HL-60/S4 treated with phorbol 12-myristate 13-acetate at 8.2 ng/mL for 4 days and 3 days (cell line): ENCODE measurements around the gene SEC31A.

ENCODE experiments used
- in situ Hi-C: fragments of 300-500 bp; cut with MboI; formaldehyde crosslinking; loops from 2 replicates; pipeline ENCODE4 v1.15.0; 2022; ENCODE audit warnings: low sequenced_read_pairs

Gene SEC31A

DNA sequence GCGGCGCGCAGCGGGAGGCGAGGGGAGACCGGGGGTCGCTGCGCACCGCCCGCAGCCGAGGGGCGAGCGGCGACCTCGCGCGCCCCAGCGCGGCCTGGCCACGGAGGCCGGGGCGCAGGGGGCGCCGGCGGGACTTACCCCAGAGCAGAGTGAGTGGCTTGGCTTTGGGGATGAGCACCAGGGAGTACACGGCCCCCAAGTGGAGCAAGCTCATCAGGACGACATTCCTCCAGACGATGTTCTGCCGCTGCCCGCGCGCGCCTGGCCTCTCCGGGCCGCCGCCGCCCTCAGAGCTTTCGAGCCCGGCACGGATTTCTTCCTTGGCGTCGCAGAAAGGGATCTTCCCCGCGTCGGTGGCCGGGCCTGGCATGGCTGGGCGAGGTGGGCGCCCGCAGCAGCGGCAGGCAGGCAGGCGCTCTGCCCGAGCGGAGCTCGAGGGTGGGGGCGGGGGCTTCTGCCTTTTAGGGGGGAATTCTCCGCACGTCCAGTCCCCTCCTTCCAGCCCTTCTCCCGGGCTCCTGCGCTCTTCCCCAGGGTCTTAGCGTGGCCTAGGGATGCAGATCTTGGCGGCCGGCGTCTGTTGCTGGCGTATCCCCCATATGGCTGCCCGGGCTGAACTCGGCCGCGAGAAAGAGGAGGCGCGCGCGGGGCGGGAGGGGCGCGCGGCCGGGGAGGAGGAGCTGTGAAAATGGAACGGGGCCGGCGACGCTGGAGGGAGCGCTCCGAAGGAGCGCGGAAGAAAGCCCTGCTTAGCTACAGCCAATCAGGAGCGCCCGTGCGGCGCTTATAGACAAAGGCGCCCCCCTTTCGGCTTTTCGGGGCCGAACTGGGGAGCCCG is 92.6 kb downstream of the SEC31A start, which contains the start of gene SCD5:
TSS of gene SCD5 (minus strand) at position 629 of the 838 bp plus-strand sequence. CDS start at position 370, 259 bp downstream.
- in situ Hi-C loops = no loop called here

DNA sequence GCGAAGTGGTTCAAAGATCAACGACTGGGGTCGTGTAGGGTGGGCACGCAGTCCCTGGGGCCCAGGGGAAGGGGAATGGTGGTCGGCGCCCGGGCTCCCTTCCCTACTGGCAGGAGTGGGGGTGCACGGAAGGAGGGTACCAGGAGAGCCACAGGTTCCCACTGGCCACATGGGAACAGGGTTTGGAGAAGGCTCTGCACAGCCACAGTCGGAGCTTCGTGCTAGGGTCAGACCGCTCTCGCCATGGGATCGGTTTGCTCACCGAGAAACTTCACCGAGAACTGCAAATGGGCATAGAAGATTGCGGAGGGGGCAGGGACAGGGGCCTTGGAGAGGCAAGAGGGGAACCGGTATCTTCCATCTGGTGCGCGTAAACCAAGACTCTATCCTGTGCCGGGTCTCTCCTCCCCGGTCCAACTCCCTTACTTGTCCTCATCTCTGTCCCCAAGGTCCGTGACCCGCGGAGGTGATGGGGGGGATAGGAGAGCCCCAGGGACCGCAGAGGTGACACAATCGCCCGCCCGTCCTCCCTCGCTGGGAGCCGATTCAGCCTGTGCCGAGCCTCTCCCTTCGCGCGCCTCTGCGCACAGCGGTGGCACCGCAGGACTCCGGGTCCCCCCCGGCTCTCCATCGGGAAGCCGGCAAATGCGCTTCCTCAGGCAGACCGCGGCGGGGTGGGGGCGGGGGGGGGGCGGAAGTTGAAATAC is 93.4 kb downstream of the SEC31A start:
- in situ Hi-C loops = no loop called here

DNA sequence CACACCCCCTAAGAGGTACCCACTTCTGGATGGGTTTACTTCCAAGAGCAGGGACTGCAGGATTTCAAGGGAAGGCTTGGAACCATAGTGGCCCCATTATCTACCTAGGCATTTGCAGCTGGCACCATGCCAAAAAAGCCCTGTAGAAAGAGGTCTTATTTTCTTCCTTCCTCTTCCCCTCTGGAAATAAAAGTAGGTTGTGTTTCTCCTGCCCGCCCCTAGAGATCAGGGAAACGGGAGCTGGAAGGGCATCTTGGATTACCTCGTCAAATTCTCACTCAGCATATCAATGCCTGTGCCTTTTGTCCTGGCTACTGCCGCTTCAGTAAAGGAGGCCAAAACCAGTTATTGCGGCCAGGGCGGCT is 93.9 kb downstream of the SEC31A start:
- in situ Hi-C loops = no loop called here

DNA sequence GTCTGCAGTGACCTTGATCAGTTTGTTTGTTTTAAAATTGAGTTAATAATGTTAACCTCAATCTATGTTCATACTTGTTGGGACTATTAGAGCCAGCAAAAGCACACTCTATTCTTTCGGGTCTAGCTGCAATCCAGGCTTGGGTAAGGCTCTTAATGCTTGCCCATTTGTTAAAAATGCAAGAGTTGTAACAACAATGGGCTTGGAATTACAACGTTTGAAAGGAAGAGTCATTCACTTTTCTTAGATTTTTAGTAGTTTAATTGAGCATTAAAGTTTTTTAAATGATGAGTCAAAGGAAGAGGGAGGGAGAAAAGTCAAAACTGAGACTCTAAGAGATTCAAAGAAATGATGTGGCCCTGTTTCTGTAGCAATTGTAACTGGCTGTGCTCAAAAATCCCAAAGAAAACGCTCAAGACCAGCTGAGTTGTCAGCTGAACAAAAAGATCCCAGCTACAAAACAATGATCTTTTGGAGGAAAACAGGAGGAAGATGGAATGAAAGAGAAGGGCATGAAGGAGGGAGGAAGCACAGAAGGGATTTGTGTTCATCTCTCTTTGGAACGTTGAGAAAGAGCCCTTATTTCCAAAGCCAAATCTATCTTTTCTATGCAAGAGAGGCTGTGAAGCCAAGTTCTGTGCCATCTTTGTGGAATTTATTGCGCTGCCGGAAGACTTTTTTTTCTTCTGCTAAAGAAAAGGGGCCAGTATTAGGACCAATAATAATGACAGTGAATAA is 97.9 kb downstream of the SEC31A start:
- in situ Hi-C loops = no loop called here

DNA sequence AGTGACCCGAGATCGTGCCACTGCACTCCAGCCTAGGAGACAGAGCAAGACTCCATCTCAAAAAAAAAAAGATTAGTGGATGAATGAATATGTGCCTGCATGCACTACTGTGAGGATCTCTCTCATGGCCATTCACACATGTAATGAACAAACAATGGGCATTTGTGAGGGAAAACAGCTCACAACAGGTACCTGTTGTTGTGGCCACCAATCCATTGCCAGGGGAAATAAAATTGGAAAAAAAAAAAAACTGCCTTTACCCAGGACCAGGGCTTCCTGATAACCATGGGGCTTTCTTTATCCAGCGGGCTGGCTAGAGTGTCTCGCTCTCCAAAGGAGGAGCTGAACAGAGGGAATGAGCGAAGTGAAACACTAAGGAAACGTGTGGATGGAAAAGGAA is 99.8 kb downstream of the SEC31A start:
- in situ Hi-C loops = no loop called here

DNA sequence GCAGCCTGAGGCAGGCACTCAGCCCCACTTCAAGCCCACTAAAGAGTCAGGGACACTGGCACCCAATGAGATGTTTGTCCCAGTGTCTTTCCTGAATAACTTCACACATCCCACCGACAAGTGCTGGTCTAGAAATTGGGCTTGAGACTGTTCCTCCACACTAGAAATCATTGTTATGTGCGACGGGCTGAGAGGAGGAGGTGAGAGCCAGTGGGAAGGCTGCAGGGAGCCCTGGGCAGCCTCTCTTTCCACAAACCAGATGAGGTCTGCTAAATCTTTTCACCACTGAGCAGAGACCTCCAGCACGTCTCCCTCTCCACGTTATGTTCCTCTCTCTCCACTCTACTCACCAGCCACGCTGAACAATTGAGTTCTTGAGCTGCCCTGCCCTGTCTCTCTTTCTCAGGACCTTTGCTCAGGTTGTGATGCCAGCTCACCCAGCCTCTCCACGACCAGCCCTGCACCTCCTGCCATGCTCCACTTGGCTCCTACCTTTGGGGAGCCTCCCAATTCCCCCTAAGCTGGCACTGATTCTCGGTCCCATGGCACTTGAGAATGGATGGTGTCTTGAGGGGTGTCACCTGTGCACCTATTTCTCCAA is 100.8 kb downstream of the SEC31A start:
- in situ Hi-C loops = no loop called here

DNA sequence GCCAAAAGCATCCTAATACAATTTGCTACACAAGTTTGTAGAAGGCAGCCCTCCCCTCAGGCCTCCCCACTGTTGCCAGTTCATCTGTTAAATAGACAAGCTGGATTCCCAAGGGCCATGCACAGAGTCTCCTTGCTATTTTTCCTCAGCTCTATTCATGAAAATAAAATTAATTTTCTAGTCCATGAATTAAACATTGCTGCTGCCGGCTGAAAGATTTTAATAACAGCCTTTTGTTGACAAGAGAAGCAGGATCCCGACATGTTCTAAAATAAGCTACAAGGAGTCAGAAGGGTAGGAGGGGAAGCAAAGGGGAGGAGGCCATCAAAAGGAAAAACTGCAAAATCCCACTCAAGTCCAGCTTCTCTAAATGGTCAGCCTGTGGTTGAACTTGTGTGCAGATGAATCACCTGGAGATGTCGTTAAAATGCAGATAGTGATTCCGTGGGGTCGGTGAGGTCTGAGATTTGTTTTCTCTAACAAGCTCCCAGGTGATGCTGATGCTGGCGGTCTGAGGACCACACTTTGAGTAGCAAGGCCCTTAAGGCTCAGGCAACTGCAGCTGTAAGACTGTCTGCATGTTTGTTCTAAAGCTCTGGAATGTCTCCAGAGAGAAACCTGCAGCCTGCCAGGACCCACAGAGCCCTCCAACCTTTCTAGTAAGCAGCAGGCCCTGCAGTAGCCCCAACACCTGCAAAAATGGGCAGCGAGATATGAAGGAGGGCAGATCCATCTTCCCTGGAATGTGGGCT is 101.8 kb downstream of the SEC31A start:
- in situ Hi-C loops = no loop called here

DNA sequence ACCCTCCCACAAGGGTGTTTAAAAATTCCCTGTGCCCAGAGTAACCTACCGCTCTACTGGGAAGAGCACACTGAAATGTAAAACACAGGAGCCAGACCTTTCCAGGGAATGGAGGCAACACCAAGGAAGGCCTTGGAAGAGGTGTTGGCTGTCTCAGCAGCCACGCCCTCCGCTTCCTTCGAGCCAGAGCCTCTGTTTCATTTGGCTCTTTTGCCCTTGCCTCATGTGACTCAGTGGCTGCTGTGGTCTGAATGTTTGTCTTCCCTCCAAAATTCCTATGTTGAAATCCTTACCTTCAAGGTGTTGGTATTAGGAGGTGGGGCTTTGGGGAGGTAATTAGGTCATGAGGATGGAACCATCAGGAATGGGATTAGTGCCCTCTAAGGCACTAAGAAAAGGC is 103.6 kb downstream of the SEC31A start:
- in situ Hi-C loops = no loop called here

DNA sequence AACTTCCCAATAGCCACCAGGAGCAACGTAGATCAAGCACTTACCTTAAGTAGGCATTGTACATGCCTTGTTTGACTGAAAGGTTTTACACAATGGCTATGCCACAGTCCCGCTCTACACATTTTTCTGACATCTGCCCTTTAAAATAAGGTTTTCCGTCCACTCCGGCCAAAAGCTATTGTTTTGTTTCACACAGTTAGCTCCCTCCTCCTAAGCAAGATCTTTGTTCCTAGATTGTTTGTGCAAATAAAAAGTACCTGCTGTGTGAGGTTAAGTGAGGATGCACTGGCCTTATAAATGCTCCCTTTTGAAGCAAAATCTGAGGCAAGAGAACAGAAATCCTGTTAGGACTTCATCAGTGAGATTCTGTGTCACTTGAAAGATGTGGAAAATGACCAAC is 104.1 kb downstream of the SEC31A start:
- in situ Hi-C loops = no loop called here

DNA sequence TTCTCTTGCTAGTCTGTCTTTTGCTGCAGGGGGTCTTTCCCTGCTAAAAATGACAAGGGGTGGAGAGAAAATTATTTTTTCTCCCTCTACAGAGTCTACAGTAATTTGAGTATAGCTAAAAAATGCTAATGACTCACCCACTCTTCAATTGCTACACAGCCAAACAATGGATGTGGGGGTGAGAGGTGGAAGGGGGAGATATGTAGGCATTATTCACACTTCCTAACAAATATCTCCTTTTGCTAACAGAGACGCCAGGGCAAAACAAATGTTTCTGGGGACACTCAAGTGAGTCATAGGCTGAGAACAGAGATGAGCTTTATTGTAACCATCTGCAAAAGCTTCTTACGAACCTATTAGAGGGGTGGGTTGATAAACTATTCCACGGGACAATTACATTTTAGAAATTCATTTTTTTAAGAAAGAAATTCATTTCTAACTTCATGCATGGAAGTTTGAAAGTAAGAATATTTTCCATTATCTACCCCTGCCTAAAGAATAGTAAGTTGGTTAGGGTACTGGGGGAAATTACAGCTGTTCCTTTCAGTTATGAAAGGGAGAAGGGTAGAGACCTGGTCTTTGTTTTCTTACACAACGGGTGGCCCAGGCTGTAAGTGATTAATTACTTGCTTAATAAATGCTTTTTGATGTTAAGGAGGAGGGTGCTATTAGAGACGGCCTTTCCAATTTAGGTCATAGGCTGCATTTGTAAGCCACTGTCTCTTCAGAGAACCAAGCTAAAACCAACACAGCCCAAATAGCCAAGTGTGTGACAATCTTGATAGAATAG is 105.1 kb downstream of the SEC31A start:
- in situ Hi-C loops = no loop called here

DNA sequence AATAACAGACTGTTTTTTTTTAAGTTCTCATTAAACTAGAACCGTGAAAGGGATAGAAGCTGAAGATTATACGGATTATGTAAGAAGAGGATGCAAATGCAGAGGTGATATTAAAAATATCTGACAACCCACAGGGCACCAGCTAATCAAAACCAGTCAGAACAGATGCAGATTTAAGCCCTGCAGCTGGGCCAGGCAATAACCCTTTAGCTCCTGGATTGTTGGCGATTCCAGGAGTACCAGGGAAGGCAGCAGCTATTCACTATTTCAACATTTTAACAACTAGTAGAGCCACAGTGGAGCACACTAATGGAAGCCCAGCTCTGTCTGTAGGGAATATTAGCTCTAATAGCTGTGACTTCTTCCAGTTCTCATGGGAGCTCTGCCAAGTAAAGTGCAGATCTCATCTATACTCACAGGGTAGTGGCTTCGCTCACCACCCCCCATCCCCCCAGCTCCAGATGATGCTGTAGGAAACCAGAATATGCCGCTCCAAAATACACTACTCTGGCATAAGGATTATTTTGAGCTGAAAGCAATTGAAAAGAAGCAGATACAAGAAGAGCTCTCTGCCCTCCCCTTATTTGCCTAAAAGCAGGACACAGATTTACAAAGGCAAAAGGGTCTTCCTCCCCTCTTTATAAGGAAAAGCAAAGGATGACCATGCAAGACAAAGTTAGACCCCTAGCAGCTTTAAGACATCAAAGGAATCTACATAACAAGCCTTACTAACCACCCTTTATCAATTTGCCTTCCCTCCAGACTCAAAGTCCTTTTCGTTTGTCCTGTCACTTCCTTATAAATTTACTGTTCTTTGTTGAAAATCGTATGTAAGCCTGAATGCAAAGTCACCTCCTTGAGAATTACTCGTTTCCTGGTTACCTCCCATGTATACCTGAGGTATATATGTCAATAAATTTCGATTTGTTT is 106.0 kb downstream of the SEC31A start:
- in situ Hi-C loops = no loop called here

DNA sequence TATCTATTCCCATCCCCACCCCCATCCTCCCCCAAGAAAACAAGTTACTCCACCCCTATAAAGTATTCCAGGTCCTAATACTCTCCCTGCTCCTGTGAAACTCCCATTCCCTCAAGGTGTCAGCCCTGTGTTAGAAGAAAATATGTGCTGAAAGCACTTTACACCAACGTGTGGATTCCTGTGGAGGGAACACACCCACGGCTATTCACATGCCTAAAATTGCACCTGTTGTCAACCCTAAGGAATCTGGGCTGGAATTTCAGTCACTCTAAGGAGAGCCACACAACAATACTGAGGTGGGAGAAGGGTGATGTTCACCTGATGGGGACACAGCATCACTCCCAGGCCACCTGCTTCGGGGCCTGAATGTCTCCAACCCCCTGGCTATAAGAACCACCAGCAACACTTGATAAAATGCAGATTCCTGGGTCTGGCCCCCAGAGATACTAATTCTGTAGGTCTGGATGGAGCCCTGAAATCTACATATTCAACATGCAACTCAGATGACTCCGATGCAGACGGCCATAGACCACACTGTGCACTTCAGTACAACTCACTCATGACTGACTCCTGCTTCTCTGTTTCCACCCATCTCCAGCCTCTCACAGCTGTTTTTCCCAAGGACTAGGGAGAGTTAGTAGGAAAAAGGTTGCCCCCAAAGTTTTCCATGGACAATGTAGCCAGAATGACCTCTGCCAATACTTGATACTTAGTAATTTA is 108.2 kb downstream of the SEC31A start:
- in situ Hi-C loops = no loop called here

DNA sequence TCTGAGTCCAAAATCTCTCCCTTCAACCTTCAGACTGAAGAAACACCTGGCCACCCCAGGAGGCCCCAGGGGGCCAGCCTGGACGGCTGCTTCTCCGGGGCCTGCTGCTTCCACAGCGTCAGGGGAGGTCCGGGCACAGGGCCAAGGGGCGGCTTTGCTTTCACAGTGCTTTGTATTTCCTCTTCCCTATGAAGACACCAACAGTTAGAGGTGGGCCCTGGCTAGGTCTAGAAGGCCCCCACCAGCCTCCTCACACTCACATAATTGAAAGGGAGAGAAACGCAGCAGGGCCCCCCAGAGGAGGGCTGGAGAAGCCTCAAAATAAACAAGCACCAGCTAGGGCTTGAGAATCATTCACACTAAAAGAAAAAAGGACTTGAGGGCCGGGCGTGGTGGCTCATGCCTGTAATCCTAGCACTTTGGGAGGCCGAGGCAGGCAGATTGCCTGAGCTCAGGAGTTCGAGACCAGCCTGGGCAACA is 110.2 kb downstream of the SEC31A start:
- in situ Hi-C loops = no loop called here

DNA sequence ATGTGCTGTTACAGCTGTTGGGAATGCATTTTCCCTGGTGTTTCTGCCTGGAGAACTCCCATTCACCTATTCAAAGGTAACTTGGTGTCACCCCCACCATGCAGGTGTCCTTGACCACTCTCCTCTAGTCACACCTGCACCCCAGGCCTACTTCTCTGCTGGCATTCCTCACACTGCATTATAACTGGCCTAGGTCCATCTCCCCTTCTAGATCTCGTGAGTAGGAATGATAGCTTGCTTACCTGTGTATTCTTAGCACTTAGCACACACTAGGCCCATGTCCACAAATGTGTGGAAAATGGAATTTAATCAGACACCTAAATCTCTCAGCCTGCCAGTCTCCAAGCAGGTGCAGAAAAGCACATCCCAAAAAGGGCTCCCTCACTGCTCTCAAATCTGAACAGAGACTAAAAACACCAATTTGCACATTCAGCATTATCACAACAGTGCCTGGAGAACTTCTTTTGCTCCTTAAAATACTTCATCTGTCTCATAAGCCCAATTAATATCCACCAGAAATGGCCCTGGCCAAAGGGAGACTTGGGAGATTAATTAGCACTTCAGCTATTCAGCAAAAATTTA is 110.7 kb downstream of the SEC31A start:
- in situ Hi-C loops = no loop called here

DNA sequence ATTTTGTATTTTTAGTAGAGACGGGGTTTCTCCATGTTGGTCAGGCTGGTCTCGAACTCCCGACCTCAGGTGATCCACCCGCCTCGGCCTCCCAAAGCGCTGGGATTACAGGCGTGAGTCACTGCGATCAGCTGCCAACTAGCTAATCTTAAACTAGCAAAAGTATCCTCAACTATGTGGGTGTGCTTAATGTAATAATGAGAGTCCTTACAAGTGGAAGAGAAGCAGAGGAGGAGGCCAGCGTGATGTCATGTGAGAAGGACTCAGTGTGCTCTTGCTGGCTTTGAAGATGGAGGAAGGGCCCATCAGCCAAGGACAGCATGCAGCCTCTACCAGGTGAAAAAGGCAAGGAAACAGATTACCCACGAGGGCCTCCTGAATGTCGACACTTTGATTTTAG is 111.9 kb downstream of the SEC31A start:
- in situ Hi-C loops = no loop called here

DNA sequence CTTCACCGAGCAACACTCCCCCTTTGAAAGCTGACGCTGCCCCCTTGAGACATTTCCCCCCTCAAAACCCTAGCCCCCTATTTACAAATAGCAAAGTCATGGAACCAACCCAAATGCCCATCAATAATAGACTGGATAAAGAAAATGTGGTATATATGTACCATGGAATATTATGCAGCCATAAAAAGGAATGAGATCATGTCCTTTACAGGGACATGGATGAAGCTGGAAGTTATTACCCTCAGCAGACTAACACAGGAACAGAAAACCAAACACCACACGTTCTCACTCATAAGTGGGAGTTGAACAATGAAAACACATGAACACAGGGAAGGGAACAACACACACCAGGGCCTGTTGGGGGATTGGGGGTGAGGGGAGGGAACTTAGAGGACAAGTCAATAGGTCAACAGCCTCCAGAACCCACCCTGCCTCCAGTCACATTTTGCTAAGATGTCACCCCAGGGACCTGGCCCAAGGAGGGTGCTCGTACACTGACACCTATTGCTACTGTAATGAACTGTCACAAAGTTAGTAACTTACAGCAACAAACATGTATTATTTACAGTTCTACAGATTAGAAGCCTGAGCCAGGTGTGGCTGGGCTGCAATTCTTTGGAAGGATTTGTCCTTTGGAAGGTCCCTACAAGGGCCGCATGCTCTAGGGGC is 113.0 kb downstream of the SEC31A start:
- in situ Hi-C loops = no loop called here

DNA sequence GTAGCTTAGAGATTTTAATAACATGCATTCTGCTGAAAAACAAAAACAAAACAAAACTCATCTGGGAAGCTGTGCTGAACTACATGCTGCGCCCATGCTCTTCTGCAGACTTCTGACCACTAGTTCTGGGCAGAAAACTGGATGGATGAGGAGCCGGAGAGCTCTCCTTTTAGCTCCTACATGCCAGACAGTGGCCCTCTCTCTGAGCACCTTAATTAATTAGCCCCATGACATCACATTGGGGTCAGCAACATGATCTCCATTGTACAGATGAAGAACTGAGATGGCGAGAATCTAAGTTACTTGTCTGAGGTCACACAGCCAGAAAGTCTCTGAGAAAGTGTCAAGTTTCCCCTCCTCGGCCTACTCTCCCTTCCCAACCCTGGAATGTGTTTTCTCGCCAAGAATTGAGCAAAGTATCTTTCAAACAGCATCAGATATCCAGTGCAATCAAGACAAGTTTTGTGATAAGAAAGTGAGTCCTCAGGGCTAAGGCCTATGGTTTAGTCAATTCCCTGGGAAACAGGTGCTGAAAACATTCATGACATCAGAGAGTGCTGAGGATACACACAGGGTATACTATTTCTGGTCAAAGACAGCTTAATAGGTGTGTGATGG is 113.9 kb downstream of the SEC31A start:
- in situ Hi-C loops = no loop called here
